NCI-H1694 treated with DMSO at 0.1 percent for 48 hours (cell line): Measurements from ENCODE around the gene NCF2.

Experiments used
- DNase-seq: peaks from one replicate; lab custom pipeline; 2025; lab: John Stamatoyannopoulos, UW

Gene NCF2

DNA sequence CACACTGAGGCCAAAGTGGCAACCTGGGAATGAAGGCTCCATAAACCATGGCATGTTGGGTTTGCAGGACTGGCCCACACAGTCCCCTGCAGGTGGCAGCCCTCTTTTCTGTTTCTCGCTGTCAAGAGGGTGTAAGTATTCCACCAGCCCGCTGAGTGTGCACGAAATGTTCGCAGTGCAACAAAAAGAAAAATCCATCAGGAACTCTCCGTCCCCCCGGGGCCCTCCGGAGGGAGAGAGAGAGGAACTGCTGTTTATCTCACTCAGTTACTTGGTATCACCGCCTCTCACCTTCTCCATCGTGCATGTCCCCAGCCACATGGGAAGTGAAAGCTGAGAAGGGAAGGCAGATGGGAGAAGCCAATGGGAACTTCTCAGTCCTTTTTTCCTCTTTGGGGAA, 38.3 kb downstream of the NCF2 start:
- DNase-seq, result no peak

GRCh38 chr1:183550915-183551314, 39.3 kb downstream of the NCF2 start:
- no peak for DNase-seq

- no peak for DNase-seq
These were observed 42.1 kb downstream of the NCF2 start for GRCh38 chr1:183548116-183548515.

- DNase-seq, result no peak
These were observed 43.8 kb downstream of the NCF2 start for GRCh38 chr1:183546427-183546826.

DNA sequence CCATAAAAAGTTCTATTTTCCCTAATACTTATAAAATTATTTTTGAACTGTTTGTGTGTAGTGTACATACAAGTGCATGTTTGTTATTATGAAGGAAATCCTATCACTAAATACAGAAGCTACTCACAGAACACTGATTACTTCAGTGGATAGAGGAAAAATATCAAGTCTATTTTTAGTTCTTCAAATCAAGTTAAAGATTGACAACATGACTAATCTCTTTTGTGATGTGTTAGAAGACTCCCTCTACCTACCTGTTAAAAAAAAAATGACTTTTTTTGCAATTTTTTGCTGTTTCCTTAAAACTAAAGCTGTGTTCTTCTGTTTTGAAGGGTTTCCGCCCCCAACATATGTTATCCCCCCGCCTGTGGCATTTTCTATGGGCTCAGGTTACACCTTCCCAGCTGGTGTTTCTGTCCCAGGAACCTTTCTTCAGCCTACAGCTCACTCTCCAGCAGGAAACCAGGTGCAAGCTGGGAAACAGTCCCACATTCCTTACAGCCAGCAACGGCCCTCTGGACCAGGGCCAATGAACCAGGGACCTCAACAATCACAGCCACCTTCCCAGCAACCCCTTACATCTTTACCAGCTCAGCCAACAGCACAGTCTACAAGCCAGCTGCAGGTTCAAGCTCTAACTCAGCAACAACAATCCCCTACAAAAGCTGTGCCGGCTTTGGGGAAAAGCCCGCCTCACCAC, 45.5 kb downstream of the NCF2 start:
- DNase-seq, result peak; percentile 67

DNA sequence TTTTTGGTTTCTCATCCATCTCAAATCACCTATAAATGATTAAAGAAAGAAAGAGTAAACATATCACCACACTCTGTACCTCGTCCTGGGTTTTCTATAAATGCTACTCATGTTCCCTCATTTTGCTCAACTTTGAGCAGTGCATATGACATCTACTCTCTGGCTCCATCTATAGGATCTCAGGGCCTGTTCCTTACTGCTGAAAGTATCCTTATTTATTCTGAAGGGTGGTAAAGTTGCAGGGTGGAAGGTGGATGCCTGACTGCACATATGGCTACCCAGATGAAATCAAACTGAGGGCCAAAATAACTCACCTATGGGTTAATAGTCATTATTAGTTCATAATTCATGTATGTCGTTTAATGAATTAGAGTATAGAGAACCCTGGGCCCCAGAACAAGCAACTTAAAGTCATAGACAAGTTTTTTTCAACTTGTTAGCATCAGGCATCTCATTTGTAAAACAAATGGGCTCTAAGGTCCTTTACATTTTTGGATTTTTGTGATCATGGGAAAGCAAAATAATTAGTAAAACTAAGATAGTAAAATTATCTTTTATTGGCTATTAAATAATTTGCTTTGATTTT, 46.5 kb downstream of the NCF2 start:
- peak; percentile 76 for DNase-seq

DNA sequence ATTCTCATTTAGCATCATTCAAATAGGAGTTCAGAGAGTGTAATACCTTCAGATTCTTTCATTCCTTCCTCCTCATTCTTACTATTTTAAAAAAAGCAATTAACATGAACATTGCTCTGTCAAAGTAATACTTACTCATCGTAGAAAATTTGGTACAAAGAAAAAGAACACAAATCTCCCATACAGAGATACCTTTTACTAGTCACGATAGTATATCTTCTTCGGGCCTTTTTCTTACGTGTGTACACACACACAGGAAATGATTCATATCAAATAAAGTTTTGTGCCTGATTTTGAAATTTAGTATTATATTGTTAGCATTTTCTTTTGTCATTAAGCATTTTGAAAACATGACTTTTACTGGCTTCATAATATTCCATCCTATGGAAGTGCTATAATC, 52.9 kb downstream of the NCF2 start:
- DNase-seq, result no peak

DNA sequence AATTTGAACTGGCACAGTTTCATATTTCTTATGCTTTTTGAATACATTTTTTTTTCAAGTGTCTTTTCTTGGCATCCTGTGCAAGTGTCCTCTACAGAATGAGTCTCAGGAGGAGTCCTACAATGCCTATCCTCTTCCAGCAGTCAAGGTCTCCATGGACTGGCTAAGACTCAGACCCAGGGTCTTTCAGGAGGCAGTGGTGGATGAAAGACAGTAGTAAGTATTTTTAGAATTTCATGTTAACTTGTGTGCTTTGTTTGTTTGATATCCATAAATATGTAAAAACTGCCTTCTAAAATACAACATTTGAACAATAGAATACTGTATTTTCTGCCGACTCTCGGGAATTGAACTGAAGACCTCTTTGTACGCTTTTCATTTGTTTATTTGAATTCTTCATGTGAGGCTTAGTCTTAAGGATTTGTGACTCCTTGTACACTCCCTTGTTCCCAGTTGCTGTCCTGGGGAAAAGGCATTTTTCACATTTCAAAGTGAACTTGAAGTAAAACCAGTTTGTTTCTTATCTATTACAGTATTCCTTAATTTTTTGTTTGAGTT, 56.6 kb downstream of the NCF2 start:
- no peak for DNase-seq

DNA sequence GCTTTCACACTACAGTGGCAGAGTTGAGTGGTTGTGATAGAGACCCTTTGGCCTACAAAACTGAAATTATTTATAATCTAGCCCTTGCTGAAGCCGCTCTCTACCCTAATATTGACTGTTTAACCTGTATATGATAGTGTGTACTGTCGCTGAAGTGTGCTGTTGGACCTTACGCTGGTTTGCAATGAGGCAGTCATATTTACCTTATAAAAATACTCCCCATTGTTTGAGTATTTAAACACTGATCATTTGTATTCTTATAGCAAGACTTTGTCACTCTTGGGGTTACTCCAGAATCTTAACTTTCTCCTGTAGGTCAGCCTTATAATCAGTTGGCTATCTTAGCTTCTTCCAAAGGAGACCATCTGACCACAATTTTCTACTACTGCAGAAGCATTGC, 61.7 kb downstream of the NCF2 start:
- DNase-seq, result no peak

GRCh38 chr1:183522104-183522503, 68.2 kb downstream of the NCF2 start:
- no peak for DNase-seq

GRCh38 chr1:183520379-183520778, 69.9 kb downstream of the NCF2 start:
- no peak for DNase-seq

DNA sequence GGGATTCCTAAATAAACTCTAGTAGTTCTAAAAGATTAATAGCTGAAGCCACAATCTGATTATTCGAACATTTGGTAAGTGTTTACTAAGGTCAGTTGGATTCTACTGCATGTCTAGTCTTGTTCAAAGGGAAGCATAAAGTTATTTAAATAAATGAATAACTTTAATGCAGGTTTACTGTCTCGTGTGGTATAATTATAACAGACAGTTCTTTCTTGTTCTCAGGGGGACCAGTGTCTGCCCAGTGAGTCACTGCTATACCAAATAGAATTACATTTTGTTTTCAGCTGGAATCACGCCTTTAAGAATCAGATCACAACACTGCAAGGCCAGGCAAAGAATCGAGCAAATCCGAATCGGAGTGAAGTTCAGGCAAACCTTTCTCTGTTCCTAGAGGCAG, 72.9 kb downstream of the NCF2 start:
- DNase-seq, result no peak

DNA sequence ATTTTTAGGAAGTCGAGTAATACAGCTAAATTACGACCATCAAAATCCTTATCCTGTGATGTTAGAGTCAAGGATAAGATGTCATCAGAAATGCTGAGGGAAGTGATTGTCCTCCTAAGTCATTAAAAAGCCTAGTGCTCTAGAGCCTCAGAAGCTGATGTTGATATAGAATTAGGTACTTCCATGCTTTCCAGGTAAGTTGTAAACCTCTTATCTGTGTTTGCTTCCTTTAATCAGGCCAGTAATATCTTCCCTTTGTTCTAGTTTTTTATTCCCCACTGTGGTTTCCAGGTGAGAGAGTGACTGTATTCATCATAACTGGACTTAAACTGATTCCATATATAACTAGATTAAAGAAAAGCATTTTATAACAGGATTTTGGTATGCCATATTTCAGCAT, 73.5 kb downstream of the NCF2 start:
- no peak for DNase-seq

DNA sequence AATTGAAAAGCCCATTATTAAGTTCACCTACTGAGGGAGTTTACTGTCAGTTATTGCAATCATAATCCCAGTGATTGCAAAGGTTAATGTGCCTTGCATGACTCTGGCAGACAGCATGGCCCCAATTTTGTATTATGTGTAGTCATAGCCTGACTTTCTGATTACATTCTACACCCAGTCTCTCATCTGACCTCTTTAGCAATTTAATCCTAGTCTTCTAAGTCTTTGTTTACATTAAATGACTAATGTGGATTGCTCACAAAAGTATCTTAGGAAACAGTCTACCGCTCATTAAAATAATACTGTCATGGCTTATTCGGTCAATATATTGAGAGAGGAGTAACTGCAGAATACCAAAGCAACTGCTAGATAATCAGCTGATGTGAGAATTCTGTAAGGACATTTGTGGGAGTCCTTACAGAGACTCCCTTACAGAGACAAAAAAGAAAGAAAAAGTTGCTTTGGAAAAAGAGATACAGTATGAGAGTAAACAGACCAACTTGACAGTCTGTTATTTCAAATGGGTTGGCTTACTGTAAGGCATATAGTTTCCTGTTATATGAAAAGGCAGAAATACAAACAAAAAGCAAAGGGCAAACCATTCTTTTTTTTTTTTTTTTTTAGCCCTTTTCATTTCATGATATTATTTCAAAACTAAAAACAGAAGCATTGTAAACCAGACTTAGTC, 75.1 kb downstream of the NCF2 start:
- DNase-seq, result no peak

- DNase-seq, result no peak
These were observed 76.0 kb downstream of the NCF2 start for GRCh38 chr1:183514235-183514634.

DNA sequence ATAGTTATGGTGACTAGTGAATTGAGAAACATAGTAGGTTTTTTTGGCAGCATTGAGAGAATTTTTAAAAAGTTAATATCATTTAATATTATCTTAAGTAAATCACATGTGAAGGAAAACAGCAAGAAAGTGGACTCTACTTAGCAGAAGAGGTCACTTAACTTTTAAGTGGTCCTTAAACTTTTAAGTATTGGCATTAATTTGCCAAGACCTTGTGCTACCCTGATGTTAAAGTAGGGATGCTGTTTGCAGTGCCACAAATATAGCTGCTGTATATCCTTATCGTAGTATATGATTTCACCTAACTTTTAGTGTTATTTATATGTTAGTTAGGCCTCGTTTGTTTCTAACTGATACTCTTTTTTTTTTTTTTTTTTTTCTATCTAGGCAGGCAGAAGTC, 77.8 kb downstream of the NCF2 start:
- DNase-seq, result no peak

- DNase-seq, result no peak
These were observed 81.6 kb downstream of the NCF2 start for GRCh38 chr1:183508694-183509093.

DNA sequence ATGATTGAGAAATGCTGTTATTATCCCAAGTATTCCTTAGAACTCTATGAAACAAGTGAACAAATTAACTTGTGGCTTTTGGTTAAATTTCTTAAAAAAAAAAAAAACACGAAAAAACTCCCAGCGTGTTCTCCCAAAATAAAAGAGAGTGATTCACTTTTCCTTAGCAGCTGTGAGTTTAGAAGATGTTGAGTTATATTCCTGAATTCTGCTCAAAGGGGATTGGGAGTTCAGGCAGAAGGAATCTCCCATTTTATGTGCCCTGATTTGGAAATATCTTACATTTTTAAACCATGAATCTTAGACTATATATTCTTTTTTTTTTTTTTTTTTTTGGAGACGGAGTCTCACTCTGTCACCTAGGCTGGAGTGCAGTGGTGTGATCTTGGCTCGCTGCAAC, 83.7 kb downstream of the NCF2 start:
- DNase-seq, result no peak
